GM12865 (cell line): Measurements from ENCODE around the gene SMIM1.

Source experiments
- DNase-seq: peaks from one replicate; pipeline ENCODE4 v3.0.0; 2010; ENCODE audit warnings: low read depth
- H3K4me3 ChIP-seq: 2 replicates; pipeline ENCODE4 v1.5.1; 2011; ENCODE audit warnings: mild to moderate bottlenecking, low read depth, low read length, control low read depth
- TF ChIP-seq, protein P1 (sequence below): IDR thresholded peaks from 2 replicates; pipeline ENCODE4 v1.5.1; 2011; ENCODE audit warnings: low read length, control low read depth, low read depth, inconsistent platforms; ENCODE audit not compliant: insufficient read depth; ENCODE audit errors: missing control alignments

The SMIM1 gene

DNA sequence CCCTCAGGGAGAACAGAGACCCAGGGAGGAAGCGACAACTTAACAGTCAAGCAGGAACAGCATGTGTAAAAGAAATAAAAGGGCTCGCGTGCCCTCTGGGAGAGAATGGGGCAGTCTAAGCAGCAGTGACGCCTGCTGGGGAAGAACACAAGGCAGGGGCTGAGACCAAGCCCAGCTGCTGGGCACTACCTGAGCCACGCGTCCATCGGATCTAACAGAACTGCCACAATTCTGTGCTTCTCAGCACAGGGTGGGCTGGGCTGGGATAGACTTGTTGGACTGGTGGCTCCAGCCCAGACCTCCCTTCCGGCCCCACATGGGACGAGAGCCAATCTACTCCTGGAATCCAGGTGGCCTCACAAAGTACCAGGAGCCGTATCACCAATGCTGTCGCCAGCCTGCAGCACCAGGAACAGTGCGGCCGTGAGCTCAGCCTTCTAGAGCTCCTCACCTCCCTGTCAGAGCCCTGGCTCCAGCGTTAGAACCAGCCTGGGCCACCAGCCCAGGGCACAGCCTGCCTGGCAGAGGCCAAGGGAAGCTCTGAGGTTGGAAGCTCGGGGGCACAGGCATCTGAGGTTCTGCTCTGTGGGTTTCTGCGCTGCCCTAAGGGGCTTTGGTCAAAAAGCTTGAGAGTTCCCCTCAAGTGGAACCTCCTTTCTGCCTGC lies 16.3 kb downstream of the SMIM1 start:
- no peak for DNase-seq
- TF ChIP-seq, protein P1, sequence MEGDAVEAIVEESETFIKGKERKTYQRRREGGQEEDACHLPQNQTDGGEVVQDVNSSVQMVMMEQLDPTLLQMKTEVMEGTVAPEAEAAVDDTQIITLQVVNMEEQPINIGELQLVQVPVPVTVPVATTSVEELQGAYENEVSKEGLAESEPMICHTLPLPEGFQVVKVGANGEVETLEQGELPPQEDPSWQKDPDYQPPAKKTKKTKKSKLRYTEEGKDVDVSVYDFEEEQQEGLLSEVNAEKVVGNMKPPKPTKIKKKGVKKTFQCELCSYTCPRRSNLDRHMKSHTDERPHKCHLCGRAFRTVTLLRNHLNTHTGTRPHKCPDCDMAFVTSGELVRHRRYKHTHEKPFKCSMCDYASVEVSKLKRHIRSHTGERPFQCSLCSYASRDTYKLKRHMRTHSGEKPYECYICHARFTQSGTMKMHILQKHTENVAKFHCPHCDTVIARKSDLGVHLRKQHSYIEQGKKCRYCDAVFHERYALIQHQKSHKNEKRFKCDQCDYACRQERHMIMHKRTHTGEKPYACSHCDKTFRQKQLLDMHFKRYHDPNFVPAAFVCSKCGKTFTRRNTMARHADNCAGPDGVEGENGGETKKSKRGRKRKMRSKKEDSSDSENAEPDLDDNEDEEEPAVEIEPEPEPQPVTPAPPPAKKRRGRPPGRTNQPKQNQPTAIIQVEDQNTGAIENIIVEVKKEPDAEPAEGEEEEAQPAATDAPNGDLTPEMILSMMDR, result no peak
- no peak overlapping the region for H3K4me3 ChIP-seq

DNA sequence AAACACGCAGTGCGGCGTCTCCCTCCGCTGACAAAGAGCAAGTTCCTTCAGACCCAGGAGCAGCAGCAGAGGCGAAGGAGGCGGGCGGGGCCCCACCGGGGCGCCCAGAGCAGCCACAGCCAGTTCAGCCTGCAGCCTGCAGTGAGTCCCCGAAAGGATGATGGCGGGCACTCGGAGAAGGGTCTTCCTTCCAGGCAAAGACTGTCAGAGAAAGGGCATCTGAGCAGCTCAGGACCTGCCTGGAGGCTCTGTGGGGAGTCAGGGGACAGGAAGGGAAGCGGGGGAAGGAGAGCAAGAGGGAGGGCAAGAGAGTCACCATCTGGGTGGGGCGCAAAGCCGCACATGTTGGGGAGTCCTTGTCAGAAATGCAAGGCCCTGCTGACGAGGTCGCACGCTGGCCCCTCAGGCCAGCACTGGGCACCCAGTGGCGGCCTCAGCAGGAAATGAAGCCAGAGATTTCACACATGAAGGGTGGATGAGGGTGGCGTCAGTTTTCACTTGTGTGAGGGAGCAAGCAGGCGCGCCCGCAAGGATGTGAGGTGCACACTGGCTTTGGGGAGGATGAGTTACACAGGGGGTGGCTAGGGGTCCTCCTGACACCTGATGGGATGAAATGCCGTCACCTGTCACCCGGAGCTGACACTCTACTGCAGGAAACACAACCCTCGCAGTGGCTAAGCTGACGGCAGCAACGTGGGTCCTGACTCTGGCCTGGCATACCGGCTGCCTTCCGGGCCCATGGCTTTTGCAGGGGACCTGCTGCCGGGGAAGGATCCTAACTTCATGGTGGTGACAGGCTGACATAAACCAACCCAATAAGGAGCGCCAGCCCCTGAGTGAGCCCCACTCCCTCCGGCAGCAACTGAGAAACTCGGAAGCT lies 17.1 kb downstream of the SMIM1 start:
- no peak for DNase-seq
- TF ChIP-seq, protein P1, result no peak
- H3K4me3 ChIP-seq, result no peak overlapping the region

DNA sequence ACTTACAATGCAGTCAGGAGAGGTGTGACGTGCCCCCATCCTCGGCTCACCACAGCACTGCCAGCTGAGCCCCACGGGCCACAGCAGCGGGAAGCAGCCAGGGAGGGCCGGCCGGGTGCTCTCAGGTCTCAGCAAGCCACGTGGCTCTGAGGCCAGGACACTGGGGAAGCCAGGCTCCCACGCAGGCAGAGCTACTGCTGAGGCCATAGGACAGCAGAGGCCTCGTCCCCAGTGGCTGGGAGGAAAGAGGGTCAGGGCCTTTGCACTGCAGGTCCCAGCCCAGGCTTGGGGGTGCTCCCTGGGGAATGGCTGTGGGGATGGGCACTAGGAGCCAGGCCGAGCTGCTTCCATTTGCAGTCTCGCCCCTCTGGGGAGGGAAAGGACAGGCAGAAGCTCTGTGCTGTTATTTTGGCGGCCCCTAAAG lies 18.0 kb downstream of the SMIM1 start:
- no peak overlapping the region for H3K4me3 ChIP-seq
- TF ChIP-seq, protein P1, result no peak
- no peak for DNase-seq

- TF ChIP-seq, protein P1, result no peak
- DNase-seq, result no peak
- H3K4me3 ChIP-seq, result no peak overlapping the region
Measured at GRCh38 chr1:3790952-3791351, 18.4 kb downstream of the SMIM1 start.

- H3K4me3 ChIP-seq, result peak overlapping the region; percentile 58
- DNase-seq, result no peak
- TF ChIP-seq, protein P1, result no peak
Measured at GRCh38 chr1:3795453-3796214, 23.1 kb downstream of the SMIM1 start.

DNA sequence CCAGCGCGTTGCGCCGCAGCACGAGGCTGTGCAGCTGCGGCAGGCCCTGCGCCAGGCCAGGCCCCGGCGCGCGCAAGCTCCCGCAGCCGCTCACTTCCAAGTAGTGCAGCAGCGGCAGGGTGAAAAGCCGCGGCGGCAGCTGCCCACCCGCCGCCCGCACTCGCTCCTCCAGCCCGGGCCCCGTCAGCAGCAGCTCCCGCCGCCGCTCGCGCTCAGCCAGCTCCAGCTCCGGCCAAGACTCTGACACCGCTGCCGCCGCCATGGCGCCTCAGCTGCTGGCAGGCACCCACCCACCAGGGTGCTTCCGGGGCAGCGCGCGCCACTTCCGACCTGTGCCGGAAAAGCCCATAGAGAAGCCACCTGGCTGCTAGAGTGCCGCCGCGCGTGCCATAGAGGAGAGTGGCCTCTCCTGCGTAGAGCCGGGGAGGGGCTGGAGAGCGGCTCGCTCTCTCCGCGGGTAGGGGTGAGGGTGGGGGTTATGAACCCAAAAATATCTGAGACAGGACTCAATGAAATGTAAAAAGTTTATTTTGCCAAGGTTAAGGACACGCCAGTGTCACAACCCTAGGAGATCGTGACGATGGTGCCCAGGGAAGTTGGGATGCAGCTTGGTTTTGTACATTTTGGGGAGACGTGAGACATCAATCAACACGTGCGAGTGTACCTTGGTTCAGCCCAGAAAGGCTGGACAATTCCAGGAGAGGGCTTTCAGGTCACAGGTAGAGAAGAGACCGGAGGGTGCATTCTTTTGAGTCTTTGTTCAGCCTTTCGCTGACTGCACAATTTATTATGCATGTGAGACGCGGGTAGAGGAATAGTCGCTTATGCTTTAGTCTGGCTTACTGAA lies 23.9 kb downstream of the SMIM1 start, which contains the start of gene LRRC47:
LRRC47 (minus strand) TSS at position 284 of the 847 bp plus-strand sequence; CDS start at position 262, 22 bp downstream.
- H3K4me3 ChIP-seq, result peak within 1 kb of the TSS; percentile 58
- peak; percentile 95 for DNase-seq
- TF ChIP-seq, protein P1, result no peak
